ENCODE measurements around the gene EEF2KMT.
A peak's percentile ranks its signal among the peaks of the same experiment; 100 is the strongest.
"Not testable (repeated sequence)": the region's sequence is repeated elsewhere in the genome, so short reads cannot be mapped to it uniquely, and the experiment has no call there.

The EEF2KMT gene

DNA sequence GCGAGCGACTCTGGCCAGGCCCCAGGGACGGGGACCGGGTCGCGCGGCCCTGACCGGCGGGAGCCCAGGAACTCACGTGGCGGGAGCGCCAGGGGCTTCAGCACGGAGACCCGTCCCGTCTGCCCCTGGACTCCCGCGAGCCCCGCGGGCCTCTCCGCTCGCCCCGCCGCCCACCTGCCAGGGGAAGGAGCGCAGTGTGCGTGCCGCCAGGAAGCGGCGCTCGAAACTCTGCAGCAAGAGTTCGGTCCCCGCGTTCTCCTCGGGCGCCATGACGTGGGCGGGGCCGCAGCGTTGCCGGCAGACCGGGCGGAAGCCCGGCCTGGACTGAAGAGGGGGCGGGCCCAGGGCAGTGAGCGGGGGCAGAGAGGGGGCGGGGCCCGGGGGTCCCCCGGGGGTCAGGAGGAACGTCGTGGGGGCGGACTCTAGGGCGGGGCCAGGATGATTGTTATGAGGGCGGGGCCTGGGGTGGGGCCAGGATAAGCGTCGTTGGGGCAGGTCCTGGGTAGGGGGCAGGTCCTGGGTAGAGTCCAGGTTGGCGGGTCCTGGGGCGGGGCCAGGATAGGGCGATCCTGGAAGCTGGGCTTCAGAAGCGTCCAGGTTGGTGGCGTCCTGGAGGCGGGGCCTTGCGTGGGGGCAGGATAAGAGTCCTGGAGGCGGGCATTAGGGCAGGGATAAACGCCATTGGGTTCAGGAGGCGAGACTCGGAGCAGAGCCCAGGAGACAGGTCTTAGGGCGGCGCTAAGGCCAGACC lies at the start of gene EEF2KMT:
Gene EEF2KMT (minus strand): TSS at position 326 of the 751 bp plus-strand sequence. CDS start 56 bp downstream, at position 270.
- not testable (repeated sequence) for H3K9me3 ChIP-seq (ENCODE audit: low read length); H3K79me2 ChIP-seq (ENCODE audit: insufficient read depth, low read length); H3K9me2 ChIP-seq (ENCODE audit: low read depth, low read length); H3K36me3 ChIP-seq (ENCODE audit: insufficient read depth, low read length); H3K27me3 ChIP-seq (ENCODE audit: insufficient read depth, low read length); H3K4me1 ChIP-seq (ENCODE audit: insufficient read depth, low read length, severe bottlenecking); H4K20me1 ChIP-seq (ENCODE audit: insufficient read depth, low read length); H2AFZ ChIP-seq (ENCODE audit: low read length); H3F3A ChIP-seq (ENCODE audit: insufficient read depth, low read length)
- H3K4me2 ChIP-seq (ENCODE audit: low read length), result peak within 1 kb of the TSS; percentile 78
- peak within 1 kb of the TSS; percentile 47 for H3K27ac ChIP-seq (ENCODE audit: low read depth, low read length, poor library complexity, severe bottlenecking)
- H3K4me3 ChIP-seq (ENCODE audit: low read depth, low read length, poor library complexity, severe bottlenecking), result peak within 1 kb of the TSS; percentile 80
- peak within 1 kb of the TSS; percentile 79 for H3K9ac ChIP-seq (ENCODE audit: low read length)

- not testable (repeated sequence) for H3K27ac ChIP-seq (ENCODE audit: low read depth, low read length, poor library complexity, severe bottlenecking); H3K4me3 ChIP-seq (ENCODE audit: low read depth, low read length, poor library complexity, severe bottlenecking); H2AFZ ChIP-seq (ENCODE audit: low read length); H3K27me3 ChIP-seq (ENCODE audit: insufficient read depth, low read length); H3F3A ChIP-seq (ENCODE audit: insufficient read depth, low read length); H3K9me3 ChIP-seq (ENCODE audit: low read length); H3K9me2 ChIP-seq (ENCODE audit: low read depth, low read length); H3K4me2 ChIP-seq (ENCODE audit: low read length); H3K9ac ChIP-seq (ENCODE audit: low read length); H4K20me1 ChIP-seq (ENCODE audit: insufficient read depth, low read length); H3K79me2 ChIP-seq (ENCODE audit: insufficient read depth, low read length); H3K4me1 ChIP-seq (ENCODE audit: insufficient read depth, low read length, severe bottlenecking); H3K36me3 ChIP-seq (ENCODE audit: insufficient read depth, low read length)
Measured at GRCh38 chr16:5144621-5144956, 47.0 kb upstream of the EEF2KMT start.

- Histone ChIP-seq H3K9ac (ENCODE audit: low read length) (no peak overlapping the region), H3K9me2 (ENCODE audit: low read depth, low read length) (no peaks in the 10 kb centered on the region), H3K27me3 (ENCODE audit: insufficient read depth, low read length) (no peaks in the 10 kb centered on the region), H4K20me1 (ENCODE audit: insufficient read depth, low read length) (no peaks in the 10 kb centered on the region), H3K27ac (ENCODE audit: low read depth, low read length, poor library complexity, severe bottlenecking) (no peak overlapping the region), H3K4me1 (ENCODE audit: insufficient read depth, low read length, severe bottlenecking) (no peaks in the 10 kb centered on the region), H3K79me2 (ENCODE audit: insufficient read depth, low read length) (no peaks in the 10 kb centered on the region), H3K4me2 (ENCODE audit: low read length) (no peak overlapping the region), H3F3A (ENCODE audit: insufficient read depth, low read length) (no peaks in the 10 kb centered on the region), H2AFZ (ENCODE audit: low read length) (no peak overlapping the region), H3K4me3 (ENCODE audit: low read depth, low read length, poor library complexity, severe bottlenecking) (no peak overlapping the region), H3K9me3 (ENCODE audit: low read length) (no peaks in the 10 kb centered on the region), H3K36me3 (ENCODE audit: insufficient read depth, low read length) (no peaks in the 10 kb centered on the region)
- TF ChIP-seq EZH2 (IDR thresholded peaks at IDR 0.05; ENCODE audit: borderline replicate concordance, low read length) (no peak), CTCF (IDR thresholded peaks at IDR 0.05; ENCODE audit: low read length) (no peak)
Measured at GRCh38 chr16:5143761-5144620, 46.4 kb upstream of the EEF2KMT start.

- H3K9ac ChIP-seq (ENCODE audit: low read length); H3K79me2 ChIP-seq (ENCODE audit: insufficient read depth, low read length); H3K27me3 ChIP-seq (ENCODE audit: insufficient read depth, low read length); H2AFZ ChIP-seq (ENCODE audit: low read length); H3K9me2 ChIP-seq (ENCODE audit: low read depth, low read length); H3F3A ChIP-seq (ENCODE audit: insufficient read depth, low read length); H3K4me1 ChIP-seq (ENCODE audit: insufficient read depth, low read length, severe bottlenecking); H3K4me3 ChIP-seq (ENCODE audit: low read depth, low read length, poor library complexity, severe bottlenecking); H3K9me3 ChIP-seq (ENCODE audit: low read length); H3K4me2 ChIP-seq (ENCODE audit: low read length); H4K20me1 ChIP-seq (ENCODE audit: insufficient read depth, low read length); H3K36me3 ChIP-seq (ENCODE audit: insufficient read depth, low read length); H3K27ac ChIP-seq (ENCODE audit: low read depth, low read length, poor library complexity, severe bottlenecking): not testable (repeated sequence)
Measured at GRCh38 chr16:5140151-5140550, 42.6 kb upstream of the EEF2KMT start.

DNA sequence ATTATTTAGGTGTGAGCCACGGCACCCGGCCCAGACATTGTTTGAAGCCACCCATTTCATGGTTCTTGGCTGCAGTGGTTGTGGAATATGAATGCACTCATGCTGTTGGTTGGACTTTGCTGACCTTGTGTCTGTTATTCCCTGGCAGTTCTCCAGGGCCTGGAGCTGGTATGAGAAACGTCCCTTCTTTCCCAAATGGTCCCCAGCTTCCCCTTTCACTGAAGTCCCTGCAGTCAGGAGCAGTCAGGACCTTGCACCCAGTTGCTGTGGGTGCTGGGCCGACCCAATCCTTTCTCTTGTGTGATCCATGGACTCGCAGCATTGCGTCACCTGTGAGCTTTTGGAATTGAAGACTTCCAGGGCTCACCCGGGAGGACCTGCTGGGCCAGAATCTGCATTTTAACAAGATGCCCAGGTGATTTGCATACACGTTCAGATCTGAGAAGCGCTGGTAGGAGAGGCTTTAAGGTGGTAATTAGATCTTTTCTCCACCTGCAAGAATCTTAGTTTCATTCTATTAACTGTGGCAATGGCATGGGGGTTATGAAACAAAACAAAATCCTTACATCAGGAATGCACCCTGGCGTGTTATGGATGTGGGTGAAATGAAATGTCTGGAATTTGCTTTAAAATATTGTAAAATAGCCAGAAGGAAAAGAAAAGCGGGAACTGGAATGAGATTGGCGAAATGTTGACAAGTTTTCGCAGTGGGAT lies 37.3 kb upstream of the EEF2KMT start:
- not testable (repeated sequence) for H2AFZ ChIP-seq (ENCODE audit: low read length); H3K4me2 ChIP-seq (ENCODE audit: low read length); H3F3A ChIP-seq (ENCODE audit: insufficient read depth, low read length); H3K4me3 ChIP-seq (ENCODE audit: low read depth, low read length, poor library complexity, severe bottlenecking); H3K27ac ChIP-seq (ENCODE audit: low read depth, low read length, poor library complexity, severe bottlenecking); H3K9me3 ChIP-seq (ENCODE audit: low read length); H3K79me2 ChIP-seq (ENCODE audit: insufficient read depth, low read length); H3K27me3 ChIP-seq (ENCODE audit: insufficient read depth, low read length); H3K9me2 ChIP-seq (ENCODE audit: low read depth, low read length); H3K36me3 ChIP-seq (ENCODE audit: insufficient read depth, low read length); H3K4me1 ChIP-seq (ENCODE audit: insufficient read depth, low read length, severe bottlenecking); H4K20me1 ChIP-seq (ENCODE audit: insufficient read depth, low read length); H3K9ac ChIP-seq (ENCODE audit: low read length)

DNA sequence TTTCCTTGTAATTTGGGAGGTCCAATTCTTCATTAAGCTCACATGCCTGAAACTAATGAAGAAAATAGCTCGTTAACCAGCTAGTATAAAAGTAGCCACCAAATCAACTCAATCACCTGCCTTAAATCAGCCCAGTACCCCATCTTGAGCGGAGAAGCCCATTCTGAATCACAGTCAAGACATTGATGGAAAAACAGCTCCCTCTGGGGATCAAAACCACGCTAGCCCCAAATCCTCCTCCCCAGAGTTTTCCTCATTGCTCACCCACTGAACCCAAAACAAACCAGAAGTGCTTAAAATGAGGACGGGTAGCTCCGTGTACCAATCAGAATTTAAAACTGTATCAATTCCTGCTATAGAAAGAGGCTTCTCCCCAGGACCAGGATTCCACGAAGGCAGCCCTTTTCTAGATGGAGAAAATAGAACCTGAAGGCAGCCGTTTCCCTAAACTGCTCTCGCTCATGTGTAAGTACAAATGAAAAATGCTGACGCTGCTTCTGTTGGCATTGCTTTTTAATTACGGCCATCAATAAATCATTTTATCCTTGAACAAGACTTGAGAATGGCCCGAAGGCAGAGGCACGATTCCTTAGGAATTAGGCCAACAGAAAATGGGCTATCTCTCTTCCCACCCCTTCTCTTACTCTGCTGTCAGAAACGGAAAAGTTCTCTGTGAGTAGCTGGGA lies 35.5 kb upstream of the EEF2KMT start:
- H3K9me2 ChIP-seq (ENCODE audit: low read depth, low read length); H3K27ac ChIP-seq (ENCODE audit: low read depth, low read length, poor library complexity, severe bottlenecking); H3K9ac ChIP-seq (ENCODE audit: low read length); H3K27me3 ChIP-seq (ENCODE audit: insufficient read depth, low read length); H4K20me1 ChIP-seq (ENCODE audit: insufficient read depth, low read length); H3F3A ChIP-seq (ENCODE audit: insufficient read depth, low read length); H3K36me3 ChIP-seq (ENCODE audit: insufficient read depth, low read length); H3K4me1 ChIP-seq (ENCODE audit: insufficient read depth, low read length, severe bottlenecking); H3K79me2 ChIP-seq (ENCODE audit: insufficient read depth, low read length); H2AFZ ChIP-seq (ENCODE audit: low read length); H3K9me3 ChIP-seq (ENCODE audit: low read length); H3K4me2 ChIP-seq (ENCODE audit: low read length); H3K4me3 ChIP-seq (ENCODE audit: low read depth, low read length, poor library complexity, severe bottlenecking): not testable (repeated sequence)

Data from OCI-LY1 (cell line).